ENCODE results near the gene SHROOM3. TPM values are rescaled to one million over a fixed set of nuclear protein-coding genes. Genes with fewer than 3 reads are reported as not detected.

Gene SHROOM3
- total RNA-seq, 1 donor from 2014 or later, result 6.9 TPM

MicroRNAs encoded within 50 kb of the gene (microRNA counts, 767-probe panel; counts per million panel counts)
- microRNA hsa-miR-548ah-5p, result 238 to 261 counts per million in 2 donors

Small RNA genes within 50 kb of the gene (microRNA-seq; reads per million reads assigned to microRNA genes)
- gene MIR4450 (ENCODE audit: borderline number of aligned reads, borderline replicate concordance), result not detected
- gene MIR548AH (ENCODE audit: borderline number of aligned reads, borderline replicate concordance), result not detected

Small RNA genes within 50 kb of the gene (small RNA-seq; reads per million reads assigned to genes)
- gene MIR4450, result not detected
- gene RF00278, result not detected
- not detected for gene RNU6-145P

Other genes starting within 250 kb of the SHROOM3 start
- gene SCARB2, start 221.4 kb upstream of the SHROOM3 start, total RNA-seq, result 156 TPM
- gene FAM47E, start 183.5 kb upstream of the SHROOM3 start, total RNA-seq, result 0.49 TPM
- 7.6 TPM for gene STBD1, start 128.5 kb upstream of the SHROOM3 start, total RNA-seq
- gene CCDC158, start 14.1 kb upstream of the SHROOM3 start, total RNA-seq, result not detected